Testis (tissue), 3 donors: ENCODE data around the gene KCNAB2. TPM values are rescaled to one million over a fixed set of nuclear protein-coding genes. Genes with fewer than 3 reads are reported as not detected.

ENCODE experiments used
- DNase-seq: peaks from one replicate; pipeline ENCODE4 v3.0.0-alpha.2; 2019
- H3K27ac ChIP-seq, 2 donors: fragments of 200-600 bp; sonication (generic); one replicate each; pipeline ENCODE4 v1.5.1; 2019
- H3K27me3 ChIP-seq: fragments of 200-600 bp; sonication (generic); one replicate; pipeline ENCODE4 v1.5.1; 2019
- H3K36me3 ChIP-seq: fragments of 200-600 bp; sonication (generic); one replicate; pipeline ENCODE4 v1.5.1; 2017; ENCODE audit warnings: low read depth; ENCODE audit errors: missing control alignments
- H3K4me1 ChIP-seq: fragments of 200-600 bp; sonication (generic); one replicate; pipeline ENCODE4 v1.5.1; 2019
- H3K4me3 ChIP-seq, 2 donors: fragments of 200-600 bp; sonication (generic); one replicate each; pipeline ENCODE4 v1.5.1; 2017 to 2019
- H3K9me3 ChIP-seq: fragments of 200-600 bp; sonication (generic); one replicate; pipeline ENCODE4 v1.5.1; 2017
- POLR2A ChIP-seq: fragments of 450-650 bp; IDR thresholded peaks from one replicate; pipeline ENCODE4 v1.6.1; 2017; ENCODE audit warnings: antibody characterized with exemption, mild to moderate bottlenecking, moderate library complexity
- WGBS, 2 donors: methylation state at CpG; one replicate each; pipeline ENCODE4 v1.1.5; 2018; 5-methylcytosine and 5-hydroxymethylcytosine counted together
- intact Hi-C: fragments of 100-400 bp; cut with DNase I; formaldehyde crosslinking; loops from one replicate; pipeline ENCODE4 v1.15.1; 2023; ENCODE audit warnings: low total_unique reads
- polyA plus RNA-seq: library from polyadenylated mRNA; stranded (reverse); fragments of 350-450 nt; fragmentation: Illumina TruSeq; extraction: RNeasy Lipid Tissue Mini Kit (QIAGEN cat#74804); gene quantifications from one replicate; pipeline ENCODE4 v1.2.3, GENCODE V29; 2014; ENCODE audit warnings: low read depth, low replicate concordance; ENCODE audit not compliant: insufficient read depth
- total RNA-seq, 2 donors: library from RNA; depleted of rRNA; stranded (reverse); fragments of >200 nt; gene quantifications; one replicate each; pipeline ENCODE4 v1.2.3, GENCODE V29; 2016
- TF ChIP-seq, protein P1 (sequence below), 3 experiments: fragments of 450-650 bp in 2 of 3; fragments of 200-600 bp in 1 of 3; sonication (generic) in 1 of 3; IDR thresholded peaks; one replicate each; pipeline ENCODE4 v1.5.1; 2016 to 2019; ENCODE audit warnings: antibody characterized with exemption in 3 of 3, mild to moderate bottlenecking in 2 of 3, moderate library complexity in 1 of 3

The KCNAB2 gene
- total and polyA plus RNA-seq, 3 donors from 2014 or later = 9.0 to 9.8 (median 9.3) TPM

DNA sequence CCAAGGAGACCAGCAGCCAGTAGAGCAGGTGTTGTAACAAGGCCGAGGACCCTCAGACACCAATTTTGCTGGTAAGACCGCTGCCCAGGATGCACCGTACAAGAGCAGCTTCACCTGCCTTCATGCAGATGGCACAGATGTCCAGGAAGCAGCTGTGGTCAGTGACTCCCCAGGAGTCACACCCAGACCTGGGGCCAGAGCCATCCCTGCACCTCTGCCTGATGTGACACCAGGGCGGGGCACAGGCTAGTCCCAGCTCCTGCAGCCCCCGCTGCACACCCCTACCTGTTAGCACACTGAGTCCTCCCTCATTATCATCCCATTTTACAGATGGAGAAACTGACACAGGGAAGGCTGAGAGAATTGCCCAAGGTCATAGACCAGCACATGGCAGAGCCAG, 16.3 kb upstream of the KCNAB2 start:
- no peaks in the 10 kb centered on the region for H3K36me3 ChIP-seq
- H3K4me1 ChIP-seq = no peaks in the 10 kb centered on the region
- DNase-seq = no peak
- H3K9me3 ChIP-seq = no peaks in the 10 kb centered on the region
- WGBS, 2 donors = 94 to 98% methylated on average over 3 to 5 of the region's 5 CpGs
- H3K27ac ChIP-seq = no peak overlapping the region
- H3K27me3 ChIP-seq = no peaks in the 10 kb centered on the region
- TF ChIP-seq, protein P1, sequence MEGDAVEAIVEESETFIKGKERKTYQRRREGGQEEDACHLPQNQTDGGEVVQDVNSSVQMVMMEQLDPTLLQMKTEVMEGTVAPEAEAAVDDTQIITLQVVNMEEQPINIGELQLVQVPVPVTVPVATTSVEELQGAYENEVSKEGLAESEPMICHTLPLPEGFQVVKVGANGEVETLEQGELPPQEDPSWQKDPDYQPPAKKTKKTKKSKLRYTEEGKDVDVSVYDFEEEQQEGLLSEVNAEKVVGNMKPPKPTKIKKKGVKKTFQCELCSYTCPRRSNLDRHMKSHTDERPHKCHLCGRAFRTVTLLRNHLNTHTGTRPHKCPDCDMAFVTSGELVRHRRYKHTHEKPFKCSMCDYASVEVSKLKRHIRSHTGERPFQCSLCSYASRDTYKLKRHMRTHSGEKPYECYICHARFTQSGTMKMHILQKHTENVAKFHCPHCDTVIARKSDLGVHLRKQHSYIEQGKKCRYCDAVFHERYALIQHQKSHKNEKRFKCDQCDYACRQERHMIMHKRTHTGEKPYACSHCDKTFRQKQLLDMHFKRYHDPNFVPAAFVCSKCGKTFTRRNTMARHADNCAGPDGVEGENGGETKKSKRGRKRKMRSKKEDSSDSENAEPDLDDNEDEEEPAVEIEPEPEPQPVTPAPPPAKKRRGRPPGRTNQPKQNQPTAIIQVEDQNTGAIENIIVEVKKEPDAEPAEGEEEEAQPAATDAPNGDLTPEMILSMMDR (IDR thresholded peaks at IDR 0.05) = no peak
- TF ChIP-seq POLR2A = no peak
- no peak overlapping the region for H3K4me3 ChIP-seq
- intact Hi-C loops = no loop called here

GRCh38 chr1:6030132-6030531, 15.6 kb upstream of the KCNAB2 start:
- Histone ChIP-seq H3K27ac (no peak overlapping the region), H3K9me3 (no peaks in the 10 kb centered on the region), H3K4me1 (peaks cover 5% of the 10 kb centered on the region), H3K4me3 (no peak overlapping the region), H3K27me3 (no peaks in the 10 kb centered on the region), H3K36me3 (no peaks in the 10 kb centered on the region)
- intact Hi-C loops = no loop called here
- DNase-seq = no peak
- TF ChIP-seq, protein P1 (IDR thresholded peaks at IDR 0.05) = no peak
- TF ChIP-seq POLR2A = no peak
- 89 to 100% methylated on average over 7 of the region's 7 CpGs for WGBS, 2 donors

GRCh38 chr1:6030547-6031261, 15.0 kb upstream of the KCNAB2 start:
- Histone ChIP-seq H3K27me3 (no peaks in the 10 kb centered on the region), H3K36me3 (no peaks in the 10 kb centered on the region), H3K9me3 (no peaks in the 10 kb centered on the region), H3K27ac (no peak overlapping the region), H3K4me1 (peaks cover 5% of the 10 kb centered on the region), H3K4me3 (no peak overlapping the region)
- DNase-seq = no peak
- 86 to 96% methylated on average over 2 of the region's 2 CpGs for WGBS, 2 donors
- no peak for TF ChIP-seq POLR2A
- TF ChIP-seq, protein P1 (IDR thresholded peaks at IDR 0.05) = no peak
- intact Hi-C loops = no loop called here

DNA sequence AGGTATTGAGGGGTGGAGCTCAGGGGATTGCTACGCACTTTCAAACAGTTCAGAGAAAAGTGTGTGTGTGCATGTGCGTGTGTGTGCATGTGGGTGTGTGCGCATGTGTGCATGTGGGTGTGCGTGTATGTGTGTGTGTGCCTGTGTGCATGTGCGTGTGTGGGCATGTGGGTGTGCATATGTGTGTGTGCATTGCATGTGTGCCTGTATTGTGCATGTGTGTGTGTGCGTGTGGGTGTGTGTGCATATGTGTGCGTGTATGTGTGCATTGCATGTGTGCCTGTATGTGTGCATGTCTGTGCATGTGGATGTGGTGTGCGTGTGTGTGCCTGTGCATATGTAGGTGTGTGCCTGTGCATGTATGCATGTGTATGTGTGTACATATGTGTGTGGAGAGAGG, 12.6 kb upstream of the KCNAB2 start:
- Histone ChIP-seq H3K4me1 (peaks cover 5% of the 10 kb centered on the region), H3K27ac (no peak overlapping the region), H3K4me3 (no peak overlapping the region), H3K27me3 (no peaks in the 10 kb centered on the region), H3K36me3 (no peaks in the 10 kb centered on the region), H3K9me3 (no peaks in the 10 kb centered on the region)
- WGBS, 2 donors = 90 to 91% methylated on average over 8 of the region's 8 CpGs
- TF ChIP-seq POLR2A = no peak
- TF ChIP-seq, protein P1 (IDR thresholded peaks at IDR 0.05) = no peak
- intact Hi-C loops = no loop called here
- DNase-seq = no peak
